ENCODE data around the gene TRIM41.
A peak's percentile ranks its signal among the peaks of the same experiment; 100 is the strongest.
"Not testable (repeated sequence)": the region's sequence is repeated elsewhere in the genome, so short reads cannot be mapped to it uniquely, and the experiment has no call there.

Gene TRIM41

GRCh38 chr5:181210148-181210547 is 12.9 kb upstream of the TRIM41 start:
- not testable (repeated sequence) for DNase-seq (ENCODE audit: low read depth in 2 of 2)

- DNase-seq (ENCODE audit: low read depth in 2 of 2), result not testable (repeated sequence)
Observed at GRCh38 chr5:181210698-181211097, 12.4 kb upstream of the TRIM41 start.

GRCh38 chr5:181211208-181211607 is 11.9 kb upstream of the TRIM41 start:
- no peak for DNase-seq (ENCODE audit: low read depth in 2 of 2)

- no peak for DNase-seq (ENCODE audit: low read depth in 2 of 2)
Observed at GRCh38 chr5:181212080-181212479, 11.0 kb upstream of the TRIM41 start.

GRCh38 chr5:181212934-181213333 is 10.1 kb upstream of the TRIM41 start:
- DNase-seq (ENCODE audit: low read depth in 2 of 2), result no peak

- DNase-seq (ENCODE audit: low read depth in 2 of 2), result not testable (repeated sequence)
Observed at GRCh38 chr5:181214249-181214648, 8.8 kb upstream of the TRIM41 start.

GRCh38 chr5:181215997-181216989 is 6.8 kb upstream of the TRIM41 start:
- DNase-seq (ENCODE audit: low read depth in 2 of 2), result no peak

- DNase-seq (ENCODE audit: low read depth in 2 of 2), result peak in 1 of 2 donors; percentile 31
Observed at GRCh38 chr5:181217111-181217802, 5.8 kb upstream of the TRIM41 start.

- DNase-seq (ENCODE audit: low read depth in 2 of 2), result no peak
Observed at GRCh38 chr5:181217803-181218062, 5.3 kb upstream of the TRIM41 start.

- no peak for DNase-seq (ENCODE audit: low read depth in 2 of 2)
Observed at GRCh38 chr5:181218795-181219124, 4.3 kb upstream of the TRIM41 start.

- DNase-seq (ENCODE audit: low read depth in 2 of 2), result no peak
Observed at GRCh38 chr5:181219262-181220177, 3.6 kb upstream of the TRIM41 start.

GRCh38 chr5:181220178-181220515 is 2.9 kb upstream of the TRIM41 start:
- DNase-seq (ENCODE audit: low read depth in 2 of 2), result no peak

- DNase-seq (ENCODE audit: low read depth in 2 of 2), result peak; percentile 33 to 54
Observed at GRCh38 chr5:181221105-181221791, 1.8 kb upstream of the TRIM41 start.

- peak; percentile 92 to 97 for DNase-seq (ENCODE audit: low read depth in 2 of 2)
Observed at GRCh38 chr5:181221792-181222629, 1.1 kb upstream of the TRIM41 start.

GRCh38 chr5:181222630-181223057 is 437 bp upstream of the TRIM41 start:
- no peak for DNase-seq (ENCODE audit: low read depth in 2 of 2)

GRCh38 chr5:181223729-181224389 is 778 bp downstream of the TRIM41 start:
- DNase-seq (ENCODE audit: low read depth in 2 of 2), result no peak

- no peak for DNase-seq (ENCODE audit: low read depth in 2 of 2)
Observed at GRCh38 chr5:181224390-181225229, 1.5 kb downstream of the TRIM41 start.

GRCh38 chr5:181229996-181230395 is 6.9 kb downstream of the TRIM41 start:
- DNase-seq (ENCODE audit: low read depth in 2 of 2), result no peak

GRCh38 chr5:181230551-181230950 is 7.5 kb downstream of the TRIM41 start:
- DNase-seq (ENCODE audit: low read depth in 2 of 2), result no peak
